GM21786 (cell line): ENCODE measurements around the gene DCST2.
A peak's percentile ranks its signal among the peaks of the same experiment; 100 is the strongest.

ENCODE experiments used
- ATAC-seq: cut with Tn5 transposase; IDR thresholded peaks from one replicate; pipeline ENCODE4 v1.9.1; 2021; ENCODE audit not compliant: unreplicated experiment

The DCST2 gene

GRCh38 chr1:155033524-155033923 lies at the start of gene DCST2, which contains the start of gene DCST1:
Gene DCST2, minus strand, starts transcription at chr1:155033781. Its CDS starts 80 bp downstream, at chr1:155033701.
Gene DCST1, plus strand, starts transcription at chr1:155033824. Its CDS starts 213 bp downstream, at chr1:155034037.
- no peak for ATAC-seq

- no peak for ATAC-seq
Measured at GRCh38 chr1:155083052-155083541, 49.5 kb upstream of the DCST2 start.

DNA sequence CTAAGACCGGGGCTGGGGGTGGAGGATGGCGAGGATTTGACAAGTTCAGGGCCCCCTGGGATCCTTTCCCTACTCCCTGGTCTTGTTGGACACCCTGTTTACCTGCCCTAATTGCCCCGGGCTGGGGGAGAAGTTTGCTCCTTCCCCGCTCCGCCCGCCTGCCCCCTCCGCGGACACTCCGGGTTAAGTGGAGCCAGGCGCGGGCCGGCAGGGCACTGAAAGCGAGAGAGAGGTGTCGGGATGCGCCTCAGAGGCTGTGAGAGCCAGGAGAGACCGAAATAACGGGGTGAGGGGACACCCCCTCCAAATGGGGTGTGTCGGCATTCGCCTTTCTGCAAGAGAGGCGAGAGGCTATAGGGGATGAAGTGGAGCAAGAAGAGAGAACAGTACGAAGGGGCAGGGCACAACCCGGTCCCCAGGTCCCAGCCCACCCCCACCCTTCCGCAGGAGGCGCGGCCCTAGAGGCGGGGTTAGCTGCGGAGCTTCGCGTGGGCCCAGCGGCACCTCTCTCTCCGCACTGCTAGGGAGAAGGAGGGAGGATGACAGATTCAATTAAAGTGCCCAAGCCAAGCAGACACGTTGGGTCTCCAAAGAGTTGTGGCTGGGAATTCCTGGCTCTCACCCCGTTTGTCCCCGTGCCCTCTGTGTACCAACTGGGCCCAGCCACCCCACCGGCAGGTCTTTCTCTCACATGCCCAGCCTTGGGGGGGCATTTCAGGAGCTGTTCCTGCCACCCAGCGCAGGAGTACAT lies 48.9 kb upstream of the DCST2 start:
- ATAC-seq: no peak

GRCh38 chr1:155081472-155082300 lies 48.1 kb upstream of the DCST2 start:
- no peak for ATAC-seq

GRCh38 chr1:155080312-155081228 lies 47.0 kb upstream of the DCST2 start:
- no peak for ATAC-seq

DNA sequence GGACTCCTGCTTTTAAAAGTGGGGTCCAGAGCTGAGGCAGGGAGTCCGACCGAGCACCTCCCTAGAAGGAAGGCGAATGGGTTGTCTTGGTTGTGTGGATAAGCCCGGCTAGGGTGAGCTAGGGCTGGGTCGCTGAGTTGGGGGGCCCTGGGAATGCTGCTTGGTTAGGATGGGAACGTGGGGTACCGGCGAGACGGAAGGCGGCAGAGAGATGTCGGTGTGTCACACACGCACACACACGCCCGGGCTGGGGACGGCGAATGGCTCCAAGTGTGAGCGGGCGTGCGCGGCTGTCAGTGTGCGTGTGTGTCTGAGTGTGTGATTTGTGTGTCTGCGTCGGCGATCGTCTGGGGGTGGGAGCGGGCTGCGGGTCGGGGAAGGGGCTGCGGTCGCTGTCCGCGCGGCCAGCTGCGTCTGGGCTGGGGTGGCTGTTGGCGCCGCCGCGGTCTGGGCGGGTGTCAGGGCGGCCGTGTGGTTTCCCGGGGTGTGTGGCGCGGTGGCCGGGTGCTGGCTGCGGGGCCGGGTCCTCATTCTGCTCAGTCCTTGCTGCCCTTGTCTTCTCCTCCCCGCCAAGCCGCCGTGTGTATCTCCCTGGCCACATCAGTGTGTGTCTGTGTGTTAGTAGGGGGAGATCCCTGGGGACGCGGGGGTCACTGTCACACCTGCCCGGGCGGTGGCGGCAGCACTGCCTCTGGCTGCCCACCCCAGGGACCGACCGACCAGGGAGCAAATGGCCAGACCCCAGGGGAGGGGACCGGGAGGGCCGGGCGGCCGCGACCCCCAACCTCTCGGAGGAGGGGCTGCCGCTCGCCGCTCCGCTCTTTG lies 46.1 kb upstream of the DCST2 start:
- ATAC-seq: no peak

DNA sequence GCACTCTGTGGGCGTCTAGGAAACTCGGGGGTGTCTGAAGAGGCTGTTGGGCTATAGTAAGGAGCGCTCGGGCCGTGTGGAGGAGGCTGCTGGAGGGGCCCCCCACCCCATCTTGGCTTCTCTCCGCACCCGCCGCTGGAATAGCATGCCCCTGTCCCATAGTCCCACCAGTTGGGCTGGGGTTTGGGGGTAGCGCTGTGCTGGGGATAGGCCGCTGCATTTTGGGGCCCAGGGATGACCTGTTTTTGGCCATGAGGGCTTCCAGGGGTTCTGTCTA lies 45.6 kb upstream of the DCST2 start:
- no peak for ATAC-seq

GRCh38 chr1:155078469-155079209 lies 45.1 kb upstream of the DCST2 start, which contains the start of gene EFNA3:
Gene EFNA3, plus strand, starts transcription at chr1:155078837. Its CDS starts 105 bp downstream, at chr1:155078942.
- ATAC-seq: no peak

DNA sequence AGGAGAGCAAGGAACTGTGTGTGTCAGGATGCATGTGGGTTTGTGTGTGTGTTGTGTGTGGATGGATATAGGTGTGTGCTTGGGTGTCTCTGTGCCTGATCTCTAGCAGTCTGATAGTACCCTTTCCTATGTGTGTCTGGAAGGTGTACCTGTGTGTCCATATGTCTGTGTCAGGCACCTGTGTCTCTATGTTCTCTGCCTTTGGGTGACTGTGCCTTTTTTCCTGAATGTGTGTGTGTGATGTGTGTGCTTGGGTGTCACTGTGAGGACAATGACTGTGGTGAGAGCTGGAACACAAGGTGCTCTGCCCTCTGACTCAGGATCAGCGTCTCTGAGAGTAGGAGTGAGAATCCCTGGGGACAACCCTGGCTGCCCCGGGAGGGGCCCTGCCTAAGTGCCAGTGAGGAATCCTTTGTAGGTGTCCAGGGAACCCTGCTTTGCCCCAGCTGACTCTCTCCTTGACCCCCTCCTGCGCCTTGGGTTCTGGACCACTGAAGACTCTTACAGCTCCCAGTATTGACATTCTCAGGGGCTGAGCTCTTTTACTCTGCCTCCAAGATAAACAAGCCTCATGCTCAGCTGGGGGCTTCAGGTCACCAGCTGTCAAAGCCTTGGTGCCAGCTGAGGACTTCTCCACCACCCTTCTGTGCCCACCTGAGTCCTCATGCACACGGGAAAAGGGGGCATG lies 44.3 kb upstream of the DCST2 start:
- ATAC-seq: no peak

- ATAC-seq: no peak
Measured at GRCh38 chr1:155077346-155077745, 43.8 kb upstream of the DCST2 start.

DNA sequence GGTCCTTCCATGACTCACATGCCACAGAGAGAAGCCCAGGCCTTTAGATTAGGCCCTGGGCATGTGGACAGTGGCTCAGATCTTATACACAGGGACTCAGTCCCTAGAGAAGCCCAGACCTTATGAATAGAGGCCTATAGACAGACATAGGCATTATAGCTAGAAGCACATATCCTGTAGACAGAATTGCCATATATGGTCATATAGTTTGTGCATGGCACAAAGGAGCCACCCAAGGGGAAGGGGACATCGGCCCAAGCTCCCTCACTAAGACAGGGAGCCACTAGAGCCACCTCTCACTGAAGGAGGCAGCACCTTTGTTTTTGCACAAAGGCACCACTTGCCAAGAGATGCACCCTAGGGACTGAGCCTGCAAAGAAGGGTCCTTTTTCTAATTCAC lies 42.8 kb upstream of the DCST2 start:
- no peak for ATAC-seq

DNA sequence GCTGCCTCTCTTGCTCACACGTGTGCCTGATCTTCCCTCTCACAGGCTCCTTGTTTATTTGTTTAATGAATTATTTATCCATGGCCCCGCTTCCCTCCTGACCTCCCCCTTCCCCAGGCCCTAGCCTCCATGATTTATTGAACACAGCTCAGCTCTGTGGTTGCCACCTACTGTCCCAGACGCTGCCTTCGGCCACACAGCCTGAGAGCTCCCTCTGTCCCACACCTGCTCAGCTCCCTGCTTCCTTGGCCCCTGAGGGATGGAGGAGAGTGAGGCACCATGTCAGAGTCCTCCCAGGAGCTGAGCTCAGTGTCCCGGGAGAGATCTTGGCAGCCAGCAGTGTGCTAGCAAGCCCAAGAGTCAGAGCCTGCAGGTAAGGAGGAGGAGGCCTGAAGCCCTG lies 42.0 kb upstream of the DCST2 start:
- ATAC-seq: no peak

DNA sequence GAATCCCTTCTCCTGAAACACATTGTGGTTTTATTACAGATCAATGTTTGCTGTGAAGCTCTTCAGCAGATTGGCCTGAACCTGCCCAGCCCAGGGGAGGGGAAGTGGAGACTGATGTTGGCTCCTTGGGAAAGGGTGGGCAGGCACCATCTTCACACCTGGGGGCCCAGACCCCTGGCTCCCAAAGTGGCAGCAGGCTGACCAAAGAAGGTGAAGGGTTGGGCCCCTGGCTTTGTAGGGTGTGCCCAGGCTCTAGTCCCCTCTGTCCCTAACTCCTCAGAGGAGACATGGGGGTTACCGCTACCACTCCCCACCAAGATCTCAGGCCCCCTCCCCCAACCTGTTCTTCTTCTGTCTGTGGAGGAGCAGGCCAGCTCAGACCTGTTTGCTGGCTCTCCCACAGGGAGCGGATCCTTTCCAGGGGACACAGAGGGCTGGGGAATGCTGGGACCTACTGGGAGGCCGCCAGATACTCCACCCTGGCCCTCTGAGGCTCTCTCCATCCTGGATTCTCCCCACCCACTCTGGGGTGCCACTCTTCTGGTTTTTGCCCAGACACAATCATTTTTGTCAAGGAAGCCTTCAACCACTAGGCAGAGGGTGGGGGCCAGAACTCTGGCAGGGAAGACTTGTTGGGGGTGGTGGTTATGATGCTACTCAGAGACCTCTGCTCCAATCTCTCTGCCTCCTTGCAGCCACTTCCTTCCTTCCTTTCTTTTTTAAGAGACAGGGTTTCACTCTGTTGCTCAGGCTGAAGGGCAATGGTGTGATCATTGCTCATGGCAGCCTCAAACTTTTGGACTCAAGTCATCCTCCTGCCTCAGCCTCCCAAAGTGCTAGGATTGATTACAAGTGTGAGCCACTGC lies 40.0 kb upstream of the DCST2 start:
- ATAC-seq: no peak

- ATAC-seq: no peak
Measured at GRCh38 chr1:155072531-155073289, 39.1 kb upstream of the DCST2 start.

GRCh38 chr1:155071701-155072100 lies 38.1 kb upstream of the DCST2 start:
- no peak for ATAC-seq

DNA sequence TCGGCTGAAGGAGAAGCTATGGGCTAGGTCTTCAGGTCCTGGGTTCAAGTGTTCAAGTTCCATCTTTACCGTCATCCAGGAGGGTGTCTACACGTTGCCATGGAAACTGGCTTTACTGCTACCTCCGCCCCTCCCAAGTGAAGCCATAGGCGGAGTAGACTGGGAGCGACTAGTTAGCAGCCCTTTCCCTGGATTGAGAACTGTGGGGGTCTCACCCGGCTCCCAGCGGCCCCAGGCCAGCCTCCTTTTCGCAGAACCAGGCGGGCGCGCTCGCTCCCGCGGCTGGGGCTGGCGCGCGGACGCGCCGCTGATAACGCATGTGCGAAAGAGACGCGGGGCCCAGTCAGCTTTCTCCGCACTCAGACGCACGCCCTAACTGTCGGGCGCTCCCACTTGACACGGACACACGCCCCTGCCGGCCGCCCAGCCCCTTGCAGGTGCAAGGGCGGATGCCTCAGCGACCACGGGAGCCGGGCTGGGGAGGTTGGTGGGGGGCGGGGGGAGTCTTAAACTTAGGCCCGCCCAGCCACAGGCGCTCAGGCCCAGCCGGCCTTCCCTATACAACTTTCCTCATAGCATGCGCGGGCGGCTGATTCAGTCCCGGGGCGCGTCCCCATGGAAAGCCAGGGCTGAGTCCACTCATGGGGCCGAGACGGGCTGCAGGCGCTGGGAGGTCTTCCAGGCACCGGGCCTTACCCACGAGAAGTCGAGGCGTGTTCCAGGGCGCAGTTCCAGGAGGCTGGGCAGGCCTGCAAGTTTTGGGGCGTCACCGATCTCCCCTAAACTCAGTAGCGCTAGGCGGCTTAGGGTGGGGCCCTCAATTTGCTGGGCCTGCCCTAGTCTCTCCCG lies 37.4 kb upstream of the DCST2 start:
- peak; percentile 69 for ATAC-seq
